ENCODE data around the gene TRERF1. TPM values are rescaled to one million over a fixed set of nuclear protein-coding genes. Genes with fewer than 3 reads are reported as not detected.

The TRERF1 gene
- total RNA-seq, 4 donors from 2014 or later: 14.7 to 22.0 (median 19.0) TPM

DNA sequence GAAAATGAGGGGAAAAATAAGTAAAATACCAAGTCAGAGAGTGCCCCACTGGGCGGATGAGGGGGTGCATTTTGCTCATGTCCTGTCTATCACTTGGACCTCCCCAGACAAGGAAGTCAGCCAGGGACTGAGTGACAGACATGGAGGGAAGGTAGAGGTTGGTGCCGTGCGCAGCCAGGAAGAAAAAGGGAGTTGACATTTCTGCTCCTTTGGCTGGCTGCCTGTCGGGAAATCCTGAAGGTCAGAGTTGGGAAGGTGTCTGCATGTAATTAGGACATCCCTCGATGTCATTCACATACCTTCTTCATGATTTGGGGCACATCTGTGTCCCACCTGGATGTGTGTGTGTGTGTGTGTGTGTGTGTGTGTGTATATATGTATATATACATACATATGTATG lies 269.6 kb downstream of the TRERF1 start:
- peaks cover 8% of the 10 kb centered on the region for H3K27me3 ChIP-seq
- no peaks in the 10 kb centered on the region for H3K9me3 ChIP-seq
- no peaks in the 10 kb centered on the region for H3K4me1 ChIP-seq
- DNase-seq (ENCODE audit: low spot score in 2 of 2): no peak
- H3K4me3 ChIP-seq: no peak overlapping the region
- TF ChIP-seq POLR2A (IDR thresholded peaks at IDR 0.05) (no peak), POLR2AphosphoS5 (IDR thresholded peaks at IDR 0.05) (no peak), EP300 (IDR thresholded peaks at IDR 0.05) (no peak)
- TF ChIP-seq, protein P1, sequence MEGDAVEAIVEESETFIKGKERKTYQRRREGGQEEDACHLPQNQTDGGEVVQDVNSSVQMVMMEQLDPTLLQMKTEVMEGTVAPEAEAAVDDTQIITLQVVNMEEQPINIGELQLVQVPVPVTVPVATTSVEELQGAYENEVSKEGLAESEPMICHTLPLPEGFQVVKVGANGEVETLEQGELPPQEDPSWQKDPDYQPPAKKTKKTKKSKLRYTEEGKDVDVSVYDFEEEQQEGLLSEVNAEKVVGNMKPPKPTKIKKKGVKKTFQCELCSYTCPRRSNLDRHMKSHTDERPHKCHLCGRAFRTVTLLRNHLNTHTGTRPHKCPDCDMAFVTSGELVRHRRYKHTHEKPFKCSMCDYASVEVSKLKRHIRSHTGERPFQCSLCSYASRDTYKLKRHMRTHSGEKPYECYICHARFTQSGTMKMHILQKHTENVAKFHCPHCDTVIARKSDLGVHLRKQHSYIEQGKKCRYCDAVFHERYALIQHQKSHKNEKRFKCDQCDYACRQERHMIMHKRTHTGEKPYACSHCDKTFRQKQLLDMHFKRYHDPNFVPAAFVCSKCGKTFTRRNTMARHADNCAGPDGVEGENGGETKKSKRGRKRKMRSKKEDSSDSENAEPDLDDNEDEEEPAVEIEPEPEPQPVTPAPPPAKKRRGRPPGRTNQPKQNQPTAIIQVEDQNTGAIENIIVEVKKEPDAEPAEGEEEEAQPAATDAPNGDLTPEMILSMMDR (IDR thresholded peaks at IDR 0.05): no peak
- 76% methylated on average over 5 of the region's 5 CpGs for WGBS
- no peak overlapping the region for H3K27ac ChIP-seq
- no peaks in the 10 kb centered on the region for H3K36me3 ChIP-seq

DNA sequence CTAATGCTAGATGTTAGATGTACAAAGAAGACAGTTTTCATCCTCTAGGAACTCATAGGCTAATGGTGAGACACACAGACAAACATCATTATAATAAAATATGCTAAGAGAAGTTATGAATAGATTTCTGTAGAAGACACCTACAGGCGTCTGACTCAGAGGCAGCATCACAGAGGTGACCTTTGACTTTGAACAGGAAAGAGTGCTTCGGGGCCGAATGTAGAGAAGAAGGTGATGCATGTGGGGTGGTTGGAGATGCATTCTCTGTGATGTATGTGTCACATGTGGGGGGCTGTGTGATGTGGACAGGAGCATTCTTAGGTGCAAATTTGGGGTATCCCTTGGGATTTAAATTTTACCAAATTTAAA lies 271.8 kb downstream of the TRERF1 start:
- Histone ChIP-seq H3K36me3 (no peaks in the 10 kb centered on the region), H3K9me3 (no peaks in the 10 kb centered on the region), H3K27me3 (peaks cover 8% of the 10 kb centered on the region), H3K27ac (no peak overlapping the region), H3K4me1 (no peaks in the 10 kb centered on the region), H3K4me3 (no peak overlapping the region)
- DNase-seq (ENCODE audit: low spot score in 2 of 2): no peak
- TF ChIP-seq, protein P1 (IDR thresholded peaks at IDR 0.05): no peak
- no peak for TF ChIP-seq EP300 (IDR thresholded peaks at IDR 0.05)
- no peak for TF ChIP-seq POLR2A (IDR thresholded peaks at IDR 0.05)
- no peak for TF ChIP-seq POLR2AphosphoS5 (IDR thresholded peaks at IDR 0.05)
- WGBS: 77% methylated on average over 3 of the region's 3 CpGs

DNA sequence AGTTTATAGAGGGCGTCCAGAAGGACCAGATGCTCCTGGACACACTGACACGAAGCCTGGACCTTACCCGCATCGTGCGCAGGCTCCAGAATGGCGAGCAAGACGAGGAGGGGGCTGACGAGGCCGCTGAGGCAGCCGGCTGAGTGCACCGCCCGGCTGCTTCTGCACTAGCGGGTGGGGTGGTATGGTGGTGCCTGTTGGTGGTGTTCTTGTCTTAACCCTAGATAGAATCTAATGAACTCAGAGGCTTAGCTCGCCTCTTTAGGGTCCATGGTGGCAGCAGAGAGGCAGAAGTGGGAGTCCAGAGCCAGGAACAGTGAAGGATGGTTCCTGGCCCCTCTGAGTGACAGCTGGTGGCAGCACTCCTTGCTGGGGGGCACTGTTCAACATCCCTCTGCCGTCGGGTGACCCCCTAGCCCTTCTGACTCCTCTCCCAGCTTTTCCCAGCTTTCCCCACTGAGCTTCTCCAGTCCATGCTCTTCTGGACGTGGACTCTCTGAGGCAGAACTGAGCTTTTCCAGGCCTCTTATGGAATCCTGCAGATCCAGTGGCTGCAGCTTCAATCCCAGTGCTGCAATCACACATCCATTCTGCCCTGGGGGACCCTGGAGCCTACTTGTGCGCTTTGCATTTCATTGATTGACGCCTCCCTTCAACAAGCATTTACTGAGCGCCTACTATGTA lies 272.3 kb downstream of the TRERF1 start:
- Histone ChIP-seq H3K4me1 (no peaks in the 10 kb centered on the region), H3K4me3 (no peak overlapping the region), H3K27me3 (peaks cover 8% of the 10 kb centered on the region), H3K9me3 (no peaks in the 10 kb centered on the region), H3K36me3 (no peaks in the 10 kb centered on the region), H3K27ac (no peak overlapping the region)
- no peak for DNase-seq (ENCODE audit: low spot score in 2 of 2)
- WGBS: 86% methylated on average over 20 of the region's 20 CpGs
- TF ChIP-seq, protein P1 (IDR thresholded peaks at IDR 0.05): no peak
- TF ChIP-seq EP300 (IDR thresholded peaks at IDR 0.05) (no peak), POLR2A (IDR thresholded peaks at IDR 0.05) (no peak), POLR2AphosphoS5 (IDR thresholded peaks at IDR 0.05) (no peak)

DNA sequence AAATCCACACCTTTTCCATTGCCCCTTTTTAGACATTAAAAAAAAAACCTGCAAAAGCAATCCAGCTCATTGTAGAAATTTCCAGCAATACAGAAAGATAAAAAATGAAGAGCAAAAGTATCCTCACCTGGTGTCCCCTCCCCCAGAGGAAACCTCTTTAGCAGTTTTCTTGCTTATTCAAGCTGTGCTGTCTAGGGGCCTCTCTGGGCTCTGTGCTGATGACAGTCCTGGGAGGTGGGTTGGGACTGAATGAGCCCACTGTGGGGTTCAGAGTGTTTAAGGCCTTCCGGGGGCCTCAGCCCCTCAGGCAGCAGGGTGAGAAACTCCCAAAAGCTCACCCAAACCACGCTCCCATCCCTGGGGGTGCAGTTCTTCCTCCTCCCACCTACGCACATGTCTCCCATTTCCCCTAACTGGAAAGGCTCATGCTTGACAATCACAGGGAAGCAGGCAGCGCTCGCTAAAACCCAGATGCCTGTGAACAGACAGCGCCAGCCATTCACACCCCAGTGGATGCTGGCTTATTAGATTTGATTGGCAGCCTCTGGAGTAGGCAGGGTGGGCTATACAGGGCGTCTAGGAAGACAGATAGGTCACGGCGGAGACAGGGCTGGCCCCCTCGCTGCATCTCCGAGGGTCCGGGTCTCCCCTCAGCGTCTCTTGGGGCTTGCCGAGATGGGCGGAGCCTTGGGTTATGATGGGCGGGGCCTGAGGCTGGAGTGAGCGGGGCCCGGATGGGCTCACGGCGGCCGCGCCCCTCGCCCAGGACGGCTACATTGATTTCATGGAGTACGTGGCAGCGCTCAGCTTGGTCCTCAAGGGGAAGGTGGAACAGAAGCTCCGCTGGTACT lies 274.0 kb downstream of the TRERF1 start:
- TF ChIP-seq EP300 (IDR thresholded peaks at IDR 0.05) (no peak), POLR2A (IDR thresholded peaks at IDR 0.05) (no peak), POLR2AphosphoS5 (IDR thresholded peaks at IDR 0.05) (no peak)
- 41% methylated on average over 8 of the region's 27 CpGs for WGBS
- DNase-seq (ENCODE audit: low spot score in 2 of 2): no peak

DNA sequence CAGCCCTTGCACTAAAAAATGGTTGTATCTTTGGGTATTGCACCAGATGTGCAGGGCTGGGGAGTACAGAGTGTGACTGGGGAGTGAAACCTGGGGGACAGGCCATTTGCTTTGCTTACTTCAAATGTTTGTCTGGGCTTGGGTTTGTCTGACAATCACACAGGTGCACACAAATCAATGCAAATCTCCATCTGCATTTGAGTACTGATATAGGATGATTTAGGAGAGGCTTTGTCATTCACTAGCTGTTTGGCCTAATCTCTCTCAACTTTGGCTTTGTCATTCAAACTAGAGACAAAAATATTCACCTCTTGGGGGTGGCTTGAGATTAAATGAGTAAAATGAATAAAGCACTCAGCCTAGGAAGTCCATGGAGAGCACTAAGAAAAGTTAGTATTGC lies 274.7 kb downstream of the TRERF1 start:
- H3K27me3 ChIP-seq: peaks cover 8% of the 10 kb centered on the region
- no peak for TF ChIP-seq POLR2A (IDR thresholded peaks at IDR 0.05)
- no peak for TF ChIP-seq POLR2AphosphoS5 (IDR thresholded peaks at IDR 0.05)
- TF ChIP-seq EP300 (IDR thresholded peaks at IDR 0.05): no peak
- TF ChIP-seq, protein P1 (IDR thresholded peaks at IDR 0.05): no peak
- no peaks in the 10 kb centered on the region for H3K9me3 ChIP-seq
- no peaks in the 10 kb centered on the region for H3K4me1 ChIP-seq
- H3K27ac ChIP-seq: no peak overlapping the region
- no peak overlapping the region for H3K4me3 ChIP-seq
- H3K36me3 ChIP-seq: no peaks in the 10 kb centered on the region
- DNase-seq (ENCODE audit: low spot score in 2 of 2): no peak

More for the DNA sequence above, 274.0 kb downstream of the TRERF1 start:
- no peak overlapping the region for H3K4me3 ChIP-seq
- H3K36me3 ChIP-seq: no peaks in the 10 kb centered on the region
- H3K27ac ChIP-seq: no peak overlapping the region
- H3K27me3 ChIP-seq: peaks cover 8% of the 10 kb centered on the region
- H3K4me1 ChIP-seq: no peaks in the 10 kb centered on the region
- H3K9me3 ChIP-seq: no peaks in the 10 kb centered on the region

All from suprapubic skin (tissue), 4 donors.